ENCODE data around the gene LIPT1. TPM values are rescaled to one million over a fixed set of nuclear protein-coding genes. Genes with fewer than 3 reads are reported as not detected.
"Not testable (repeated sequence)": the region's sequence is repeated elsewhere in the genome, so short reads cannot be mapped to it uniquely, and the experiment has no call there.

LIPT1 gene
- 1 to 10 TPM; 4.6 to 7.0 TPM for polyA plus RNA-seq

GRCh38 chr2:99154643-99155536 lies at the start of gene LIPT1, which contains the start of gene TSGA10:
LIPT1 (plus strand) TSS chr2:99154967; CDS start chr2:99161958, 6,991 bp downstream.
TSGA10 (minus strand) TSS chr2:99154942; CDS start chr2:99109439, 45,503 bp downstream.
- H3K36me3 ChIP-seq (ENCODE audit: control insufficient read depth in 2 of 2, insufficient read depth in 2 of 2, low read length in 1 of 2): no peaks in the 10 kb centered on the region
- peak within 1 kb of the TSS; percentile 81 to 94 for H3K4me3 ChIP-seq (ENCODE audit: low read depth in 1 of 2, low read length in 2 of 2)
- H3K9me3 ChIP-seq (ENCODE audit: control insufficient read depth in 2 of 2, insufficient read depth in 1 of 2, low read depth in 1 of 2, low read length in 1 of 2): no peaks in the 10 kb centered on the region
- peak within 1 kb of the TSS; percentile 81 to 98 for H3K27ac ChIP-seq (ENCODE audit: low read depth in 2 of 2, low read length in 1 of 2)
- WGBS, 2 donors: 0% methylated on average over 69 to 70 of the region's 70 CpGs
- H3K4me1 ChIP-seq (ENCODE audit: control insufficient read depth in 2 of 2, insufficient read depth in 2 of 2, low read length in 1 of 2): no peaks in the 10 kb centered on the region
- H3K27me3 ChIP-seq (ENCODE audit: control insufficient read depth in 1 of 2, insufficient read depth in 2 of 2, low read length in 2 of 2): no peaks in the 10 kb centered on the region

- WGBS, 2 donors: 65 to 71% methylated on average over 2 of the region's 2 CpGs
These were observed 47.9 kb upstream of the LIPT1 start for GRCh38 chr2:99106913-99107312.

GRCh38 chr2:99111236-99111635 lies 43.5 kb upstream of the LIPT1 start:
- Histone ChIP-seq H3K4me1 (ENCODE audit: control insufficient read depth in 2 of 2, insufficient read depth in 2 of 2, low read length in 1 of 2) (no peaks in the 10 kb centered on the region), H3K27me3 (ENCODE audit: control insufficient read depth in 1 of 2, insufficient read depth in 2 of 2, low read length in 2 of 2) (no peaks in the 10 kb centered on the region), H3K9me3 (ENCODE audit: control insufficient read depth in 2 of 2, insufficient read depth in 1 of 2, low read depth in 1 of 2, low read length in 1 of 2) (no peaks in the 10 kb centered on the region), H3K36me3 (ENCODE audit: control insufficient read depth in 2 of 2, insufficient read depth in 2 of 2, low read length in 1 of 2) (no peaks in the 10 kb centered on the region), H3K4me3 (ENCODE audit: low read depth in 1 of 2, low read length in 2 of 2) (no peak overlapping the region), H3K27ac (ENCODE audit: low read depth in 2 of 2, low read length in 1 of 2) (no peak overlapping the region)
- 84 to 87% methylated on average over 2 of the region's 2 CpGs for WGBS, 2 donors

More at GRCh38 chr2:99106913-99107312, 47.9 kb upstream of the LIPT1 start:
- H3K4me1 ChIP-seq (ENCODE audit: control insufficient read depth in 2 of 2, insufficient read depth in 2 of 2, low read length in 1 of 2): no peaks in the 10 kb centered on the region
- H3K36me3 ChIP-seq (ENCODE audit: control insufficient read depth in 2 of 2, insufficient read depth in 2 of 2, low read length in 1 of 2): no peaks in the 10 kb centered on the region
- no peak overlapping the region for H3K4me3 ChIP-seq (ENCODE audit: low read depth in 1 of 2, low read length in 2 of 2)
- H3K9me3 ChIP-seq (ENCODE audit: control insufficient read depth in 2 of 2, insufficient read depth in 1 of 2, low read depth in 1 of 2, low read length in 1 of 2): no peaks in the 10 kb centered on the region
- H3K27ac ChIP-seq (ENCODE audit: low read depth in 2 of 2, low read length in 1 of 2): no peak overlapping the region
- H3K27me3 ChIP-seq (ENCODE audit: control insufficient read depth in 1 of 2, insufficient read depth in 2 of 2, low read length in 2 of 2): no peaks in the 10 kb centered on the region

- Histone ChIP-seq H3K27me3 (ENCODE audit: control insufficient read depth in 1 of 2, insufficient read depth in 2 of 2, low read length in 2 of 2) (no peaks in the 10 kb centered on the region), H3K4me3 (ENCODE audit: low read depth in 1 of 2, low read length in 2 of 2) (no peak overlapping the region), H3K27ac (ENCODE audit: low read depth in 2 of 2, low read length in 1 of 2) (no peak overlapping the region), H3K4me1 (ENCODE audit: control insufficient read depth in 2 of 2, insufficient read depth in 2 of 2, low read length in 1 of 2) (no peaks in the 10 kb centered on the region), H3K9me3 (ENCODE audit: control insufficient read depth in 2 of 2, insufficient read depth in 1 of 2, low read depth in 1 of 2, low read length in 1 of 2) (no peaks in the 10 kb centered on the region), H3K36me3 (ENCODE audit: control insufficient read depth in 2 of 2, insufficient read depth in 2 of 2, low read length in 1 of 2) (no peaks in the 10 kb centered on the region)
- 77 to 87% methylated on average over 1 of the region's 1 CpG for WGBS, 2 donors
These were observed 42.8 kb upstream of the LIPT1 start for GRCh38 chr2:99111945-99112344.

- Histone ChIP-seq H3K36me3 (ENCODE audit: control insufficient read depth in 2 of 2, insufficient read depth in 2 of 2, low read length in 1 of 2) (no peaks in the 10 kb centered on the region), H3K9me3 (ENCODE audit: control insufficient read depth in 2 of 2, insufficient read depth in 1 of 2, low read depth in 1 of 2, low read length in 1 of 2) (no peaks in the 10 kb centered on the region), H3K4me1 (ENCODE audit: control insufficient read depth in 2 of 2, insufficient read depth in 2 of 2, low read length in 1 of 2) (no peaks in the 10 kb centered on the region), H3K27ac (ENCODE audit: low read depth in 2 of 2, low read length in 1 of 2) (no peak overlapping the region), H3K27me3 (ENCODE audit: control insufficient read depth in 1 of 2, insufficient read depth in 2 of 2, low read length in 2 of 2) (no peaks in the 10 kb centered on the region), H3K4me3 (ENCODE audit: low read depth in 1 of 2, low read length in 2 of 2) (no peak overlapping the region)
- 71% methylated on average over 4 of the region's 4 CpGs for WGBS, 2 donors
These were observed 42.1 kb upstream of the LIPT1 start for GRCh38 chr2:99112617-99113016.

- Histone ChIP-seq H3K36me3 (ENCODE audit: control insufficient read depth in 2 of 2, insufficient read depth in 2 of 2, low read length in 1 of 2) (peaks cover 7 to 8% of the 10 kb centered on the region in 2 donors), H3K27ac (ENCODE audit: low read depth in 2 of 2, low read length in 1 of 2) (no peak overlapping the region), H3K4me3 (ENCODE audit: low read depth in 1 of 2, low read length in 2 of 2) (no peak overlapping the region), H3K27me3 (ENCODE audit: control insufficient read depth in 1 of 2, insufficient read depth in 2 of 2, low read length in 2 of 2) (no peaks in the 10 kb centered on the region), H3K4me1 (ENCODE audit: control insufficient read depth in 2 of 2, insufficient read depth in 2 of 2, low read length in 1 of 2) (no peaks in the 10 kb centered on the region), H3K9me3 (ENCODE audit: control insufficient read depth in 2 of 2, insufficient read depth in 1 of 2, low read depth in 1 of 2, low read length in 1 of 2) (peaks cover 3 to 6% of the 10 kb centered on the region in 2 donors)
- WGBS, 2 donors: 80 to 87% methylated on average over 2 of the region's 2 CpGs
These were observed 26.8 kb upstream of the LIPT1 start for GRCh38 chr2:99127981-99128380.

GRCh38 chr2:99135044-99135556 lies 19.7 kb upstream of the LIPT1 start:
- H3K36me3 ChIP-seq (ENCODE audit: control insufficient read depth in 2 of 2, insufficient read depth in 2 of 2, low read length in 1 of 2); H3K27me3 ChIP-seq (ENCODE audit: control insufficient read depth in 1 of 2, insufficient read depth in 2 of 2, low read length in 2 of 2); H3K27ac ChIP-seq (ENCODE audit: low read depth in 2 of 2, low read length in 1 of 2); H3K9me3 ChIP-seq (ENCODE audit: control insufficient read depth in 2 of 2, insufficient read depth in 1 of 2, low read depth in 1 of 2, low read length in 1 of 2); H3K4me1 ChIP-seq (ENCODE audit: control insufficient read depth in 2 of 2, insufficient read depth in 2 of 2, low read length in 1 of 2); H3K4me3 ChIP-seq (ENCODE audit: low read depth in 1 of 2, low read length in 2 of 2): not testable (repeated sequence)
- 95 to 97% methylated on average over 2 of the region's 2 CpGs for WGBS, 2 donors

GRCh38 chr2:99139003-99139402 lies 15.8 kb upstream of the LIPT1 start:
- Histone ChIP-seq H3K36me3 (ENCODE audit: control insufficient read depth in 2 of 2, insufficient read depth in 2 of 2, low read length in 1 of 2) (no peaks in the 10 kb centered on the region), H3K4me1 (ENCODE audit: control insufficient read depth in 2 of 2, insufficient read depth in 2 of 2, low read length in 1 of 2) (no peaks in the 10 kb centered on the region), H3K4me3 (ENCODE audit: low read depth in 1 of 2, low read length in 2 of 2) (no peak overlapping the region), H3K27ac (ENCODE audit: low read depth in 2 of 2, low read length in 1 of 2) (no peak overlapping the region), H3K9me3 (ENCODE audit: control insufficient read depth in 2 of 2, insufficient read depth in 1 of 2, low read depth in 1 of 2, low read length in 1 of 2) (peaks cover 0 to 5% of the 10 kb centered on the region in 2 donors), H3K27me3 (ENCODE audit: control insufficient read depth in 1 of 2, insufficient read depth in 2 of 2, low read length in 2 of 2) (no peaks in the 10 kb centered on the region)
- WGBS, 2 donors: 95 to 96% methylated on average over 4 of the region's 4 CpGs

- H3K27ac ChIP-seq (ENCODE audit: low read depth in 2 of 2, low read length in 1 of 2): peak overlapping the region; percentile 88 to 92
- no peaks in the 10 kb centered on the region for H3K9me3 ChIP-seq (ENCODE audit: control insufficient read depth in 2 of 2, insufficient read depth in 1 of 2, low read depth in 1 of 2, low read length in 1 of 2)
- H3K27me3 ChIP-seq (ENCODE audit: control insufficient read depth in 1 of 2, insufficient read depth in 2 of 2, low read length in 2 of 2): no peaks in the 10 kb centered on the region
- no peaks in the 10 kb centered on the region for H3K36me3 ChIP-seq (ENCODE audit: control insufficient read depth in 2 of 2, insufficient read depth in 2 of 2, low read length in 1 of 2)
- 13 to 19% methylated on average over 17 of the region's 17 CpGs for WGBS, 2 donors
- H3K4me3 ChIP-seq (ENCODE audit: low read depth in 1 of 2, low read length in 2 of 2): peak overlapping the region; percentile 62 to 96
- H3K4me1 ChIP-seq (ENCODE audit: control insufficient read depth in 2 of 2, insufficient read depth in 2 of 2, low read length in 1 of 2): no peaks in the 10 kb centered on the region
These were observed 14.5 kb upstream of the LIPT1 start for GRCh38 chr2:99140056-99140859.
